ENCODE data around the gene OPCML.
A peak's percentile ranks its signal among the peaks of the same experiment; 100 is the strongest.

OPCML gene

DNA sequence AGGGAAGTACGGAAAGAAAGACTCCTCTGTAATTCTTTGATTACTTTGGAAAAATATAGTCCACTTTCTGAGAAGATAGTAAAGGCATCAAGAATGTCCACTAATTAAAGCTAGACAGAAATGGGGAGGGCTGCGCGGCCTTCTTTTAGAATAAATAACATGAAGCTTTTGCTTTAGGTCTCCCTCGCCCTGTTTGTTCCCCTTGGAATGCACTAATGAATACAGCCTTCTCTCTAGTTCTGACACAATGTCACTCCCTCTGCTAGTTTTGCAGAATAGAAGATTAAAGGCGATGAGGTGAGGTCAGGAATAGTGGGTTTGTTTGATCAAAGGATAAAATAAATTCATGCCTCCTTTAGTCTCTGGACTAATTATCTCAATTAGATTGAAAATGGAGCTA, 543.9 kb downstream of the OPCML start:
- POLR2A ChIA-PET = no interaction called here
- no peak for DNase-seq (ENCODE audit: low read depth, low spot score)
- TF ChIP-seq, protein P1, sequence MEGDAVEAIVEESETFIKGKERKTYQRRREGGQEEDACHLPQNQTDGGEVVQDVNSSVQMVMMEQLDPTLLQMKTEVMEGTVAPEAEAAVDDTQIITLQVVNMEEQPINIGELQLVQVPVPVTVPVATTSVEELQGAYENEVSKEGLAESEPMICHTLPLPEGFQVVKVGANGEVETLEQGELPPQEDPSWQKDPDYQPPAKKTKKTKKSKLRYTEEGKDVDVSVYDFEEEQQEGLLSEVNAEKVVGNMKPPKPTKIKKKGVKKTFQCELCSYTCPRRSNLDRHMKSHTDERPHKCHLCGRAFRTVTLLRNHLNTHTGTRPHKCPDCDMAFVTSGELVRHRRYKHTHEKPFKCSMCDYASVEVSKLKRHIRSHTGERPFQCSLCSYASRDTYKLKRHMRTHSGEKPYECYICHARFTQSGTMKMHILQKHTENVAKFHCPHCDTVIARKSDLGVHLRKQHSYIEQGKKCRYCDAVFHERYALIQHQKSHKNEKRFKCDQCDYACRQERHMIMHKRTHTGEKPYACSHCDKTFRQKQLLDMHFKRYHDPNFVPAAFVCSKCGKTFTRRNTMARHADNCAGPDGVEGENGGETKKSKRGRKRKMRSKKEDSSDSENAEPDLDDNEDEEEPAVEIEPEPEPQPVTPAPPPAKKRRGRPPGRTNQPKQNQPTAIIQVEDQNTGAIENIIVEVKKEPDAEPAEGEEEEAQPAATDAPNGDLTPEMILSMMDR (IDR thresholded peaks at IDR 0.05; ENCODE audit: insufficient read depth, low read length, missing control alignments) = no peak
- no peak overlapping the region for H3K4me3 ChIP-seq (ENCODE audit: low read depth, low read length)
- CTCF ChIA-PET = no interaction called here

- DNase-seq (ENCODE audit: low read depth, low spot score) = peak; percentile 9
- POLR2A ChIA-PET = no interaction called here
- CTCF ChIA-PET = no interaction called here
- TF ChIP-seq, protein P1 (IDR thresholded peaks at IDR 0.05; ENCODE audit: insufficient read depth, low read length, missing control alignments) = no peak
- H3K4me3 ChIP-seq (ENCODE audit: low read depth, low read length) = no peak overlapping the region
Measured at GRCh38 chr11:132987936-132988335, 544.4 kb downstream of the OPCML start.

DNA sequence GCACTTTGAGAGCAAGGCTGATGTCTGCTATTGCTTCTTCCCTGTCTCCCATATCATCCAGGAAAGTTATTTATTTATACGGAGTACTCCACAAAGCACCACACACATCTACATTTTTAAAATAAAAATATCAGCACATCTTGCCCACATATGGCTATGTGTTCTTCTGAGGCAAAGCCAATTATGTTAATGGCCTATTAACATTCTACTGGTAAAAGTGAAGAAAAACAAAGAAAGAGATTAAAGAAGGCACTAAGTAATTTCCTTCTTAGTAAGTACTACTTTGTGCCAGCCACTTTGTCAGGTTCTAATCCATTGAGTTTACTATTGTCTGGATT, 548.7 kb downstream of the OPCML start:
- ChIA-PET POLR2A (no interaction called here), CTCF (no interaction called here)
- TF ChIP-seq, protein P1 (IDR thresholded peaks at IDR 0.05; ENCODE audit: insufficient read depth, low read length, missing control alignments) = no peak
- no peak for DNase-seq (ENCODE audit: low read depth, low spot score)
- H3K4me3 ChIP-seq (ENCODE audit: low read depth, low read length) = no peak overlapping the region

- H3K4me3 ChIP-seq (ENCODE audit: low read depth, low read length) = no peak overlapping the region
- TF ChIP-seq, protein P1 (IDR thresholded peaks at IDR 0.05; ENCODE audit: insufficient read depth, low read length, missing control alignments) = no peak
- ChIA-PET POLR2A (no interaction called here), CTCF (interaction anchor here (2.2 kb wide), 1 partner anchor 42 kb away, joined by 10 read pairs; no protein-coding TSS in a partner anchor)
- DNase-seq (ENCODE audit: low read depth, low spot score) = no peak
Measured at GRCh38 chr11:132982772-132983640, 549.3 kb downstream of the OPCML start.

- POLR2A ChIA-PET = no interaction called here
- TF ChIP-seq, protein P1 (IDR thresholded peaks at IDR 0.05; ENCODE audit: insufficient read depth, low read length, missing control alignments) = no peak
- DNase-seq (ENCODE audit: low read depth, low spot score) = no peak
- no peak overlapping the region for H3K4me3 ChIP-seq (ENCODE audit: low read depth, low read length)
- CTCF ChIA-PET = interaction anchor here (2.2 kb wide), 1 partner anchor 40 kb away, joined by 10 read pairs; no protein-coding TSS in a partner anchor
Measured at GRCh38 chr11:132981131-132981956, 551.0 kb downstream of the OPCML start.

- ChIA-PET POLR2A (no interaction called here), CTCF (interaction anchor here (1.0 to 2.2 kb wide), 2 partner anchors 10 to 39 kb away, joined by 3 to 10 read pairs; no protein-coding TSS in a partner anchor)
- no peak overlapping the region for H3K4me3 ChIP-seq (ENCODE audit: low read depth, low read length)
- no peak for DNase-seq (ENCODE audit: low read depth, low spot score)
- TF ChIP-seq, protein P1 (IDR thresholded peaks at IDR 0.05; ENCODE audit: insufficient read depth, low read length, missing control alignments) = no peak
Measured at GRCh38 chr11:132980670-132981069, 551.6 kb downstream of the OPCML start.
